HepG2 (cell line): Measurements from ENCODE around the gene C5orf15. TPM values are rescaled to one million over a fixed set of nuclear protein-coding genes. Genes with fewer than 3 reads are reported as not detected.

ENCODE experiments used
- EP300 ChIP-seq, 3 experiments: sonication (generic) in 1 of 3; formaldehyde crosslinking in 1 of 3; IDR thresholded peaks; 2 replicates each; pipeline versions ENCODE4 v1.5.1 to v1.6.1; 2011 to 2020; ENCODE audit warnings: low read depth in 2 of 3, low read length in 2 of 3, borderline replicate concordance in 1 of 3, improper control_type of control experiment in 1 of 3, mild to moderate bottlenecking in 1 of 3, missing genetic modification reagents in 1 of 3, moderate library complexity in 1 of 3
- ISL2 ChIP-seq: sonication (generic); formaldehyde crosslinking; IDR thresholded peaks from 2 replicates; pipeline ENCODE4 v1.5.0; 2020; ENCODE audit warnings: missing genetic modification reagents
- MED8 ChIP-seq: sonication (generic); formaldehyde crosslinking; IDR thresholded peaks from 2 replicates; pipeline ENCODE4 v1.8.1; 2023; ENCODE audit warnings: mild to moderate bottlenecking, missing genetic modification reagents; ENCODE audit not compliant: insufficient replicate concordance
- MYC ChIP-seq: sonication (generic); formaldehyde crosslinking; IDR thresholded peaks from 2 replicates; pipeline ENCODE4 v1.9.0; 2021; ENCODE audit warnings: missing genetic modification reagents, borderline replicate concordance
- POGZ ChIP-seq: sonication (generic); formaldehyde crosslinking; IDR thresholded peaks from 2 replicates; pipeline ENCODE4 v1.4.0; 2020; ENCODE audit warnings: mild to moderate bottlenecking, missing genetic modification reagents
- SMAD1 ChIP-seq: sonication (generic); formaldehyde crosslinking; IDR thresholded peaks from 2 replicates; pipeline ENCODE4 v1.4.0; 2020; ENCODE audit warnings: missing genetic modification reagents, low read depth, mild to moderate bottlenecking, borderline replicate concordance
- SOX13 ChIP-seq, 3 experiments: fragments of 450-650 bp in 1 of 3; sonication (generic) in 1 of 3; formaldehyde crosslinking in 1 of 3; IDR thresholded peaks in 2 of 3; conservative IDR thresholded peaks in 1 of 3; 2 replicates each; pipeline versions ENCODE4 v1.5.0 to v1.6.1; 2016 to 2020; ENCODE audit warnings: antibody characterized with exemption in 1 of 3, mild to moderate bottlenecking in 1 of 3, missing compliant biosample characterization in 1 of 3, missing genetic modification reagents in 1 of 3, moderate library complexity in 1 of 3
- SP5 ChIP-seq: IDR thresholded peaks from 2 replicates; pipeline ENCODE4 v1.6.1; 2016; ENCODE audit warnings: low read depth, borderline replicate concordance
- ZNF143 ChIP-seq: sonication (generic); formaldehyde crosslinking; IDR thresholded peaks from 2 replicates; pipeline ENCODE4 v1.4.0; 2020; ENCODE audit warnings: missing genetic modification reagents
- ZNF274 ChIP-seq: sonication (generic); formaldehyde crosslinking; IDR thresholded peaks from 2 replicates; pipeline ENCODE4 v1.5.1; 2020; ENCODE audit warnings: mild to moderate bottlenecking, missing genetic modification reagents
- ZNF331 ChIP-seq: sonication (generic); formaldehyde crosslinking; IDR thresholded peaks from 2 replicates; pipeline ENCODE4 v1.4.0; 2020; ENCODE audit warnings: missing genetic modification reagents
- polyA plus RNA-seq, 8 experiments: library from polyadenylated mRNA; depleted of rRNA in 3 of 8; stranded (reverse) in 7 of 8; unstranded in 1 of 8; fragments of >200 nt; fragmentation: Illumina TruSeq in 4 of 8; extraction: Trizol in 4 of 8; gene quantifications; 2 replicates each; pipeline versions ENCODE4 v1.2.1 to v1.2.3, GENCODE V29; 2011 to 2016; ENCODE audit warnings: low read depth in 4 of 8, missing spikeins in 1 of 8, mixed read lengths in 1 of 8; ENCODE audit not compliant: insufficient read depth in 1 of 8
- total RNA-seq, 5 experiments: library from RNA; depleted of rRNA; stranded (reverse); fragments of >200 nt; fragmentation: Illumina TruSeq; extraction: Trizol; gene quantifications; 2 replicates each; pipeline ENCODE4 v1.2.3, GENCODE V29; 2016; ENCODE audit warnings: low read depth in 1 of 5
- TF ChIP-seq, protein P1 (sequence below): sonication (generic); formaldehyde crosslinking; IDR thresholded peaks from 2 replicates; pipeline ENCODE4 v1.8.1; 2023; ENCODE audit warnings: missing genetic modification reagents, inconsistent platforms, borderline replicate concordance
- TF ChIP-seq, protein P2 (sequence below): sonication (generic); formaldehyde crosslinking; IDR thresholded peaks from 2 replicates; pipeline ENCODE4 v1.4.0; 2020; ENCODE audit warnings: missing genetic modification reagents; ENCODE audit errors: not compliant biosample characterization
- TF ChIP-seq, protein P3 (sequence below): sonication (generic); formaldehyde crosslinking; IDR thresholded peaks from 2 replicates; pipeline ENCODE4 v1.5.0; 2020; ENCODE audit warnings: mild to moderate bottlenecking, missing genetic modification reagents, borderline replicate concordance
- TF ChIP-seq, protein P4 (sequence below): sonication (generic); formaldehyde crosslinking; IDR thresholded peaks from 2 replicates; pipeline ENCODE4 v1.4.0; 2020; ENCODE audit warnings: missing genetic modification reagents
- TF ChIP-seq, protein P5 (sequence below): sonication (generic); formaldehyde crosslinking; IDR thresholded peaks from 2 replicates; pipeline ENCODE4 v1.4.0; 2020; ENCODE audit warnings: missing genetic modification reagents
- TF ChIP-seq, protein P6 (sequence below): IDR thresholded peaks from 2 replicates; pipeline ENCODE4 v1.6.1; 2016; ENCODE audit warnings: mild to moderate bottlenecking, missing biosample characterization, missing genetic modification reagents

C5orf15 gene
- total and polyA plus RNA-seq, 2 of the 13 experiments (the other 11 are each of a cell fraction or from before 2014, with no cell fraction given), result 58.5 to 82.7 TPM

DNA sequence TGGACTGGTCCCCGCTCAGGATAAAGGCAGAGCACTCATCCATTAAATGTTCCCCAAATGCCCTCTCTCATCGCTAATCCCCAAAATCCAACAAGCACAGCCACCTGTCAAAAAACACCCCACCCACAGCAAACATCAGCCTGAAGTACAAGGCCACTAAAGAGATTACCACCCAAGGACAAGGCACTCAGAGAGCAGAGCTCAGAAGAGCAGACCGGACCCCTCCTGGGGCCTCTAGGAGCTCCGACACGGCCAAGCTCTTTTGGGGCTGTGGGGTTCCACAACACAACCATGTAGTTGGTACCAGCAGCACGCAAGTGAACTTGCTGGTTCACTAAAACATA is 26.5 kb upstream of the C5orf15 start (continued):
- TF ChIP-seq SOX13 (IDR thresholded peaks at IDR 0.05) (no peak), SOX13 (CRISPR knock-in tag; conservative IDR thresholded peaks at IDR 0.05 in 1 of 2, IDR thresholded peaks at IDR 0.05 in 1 of 2) (peak in 1 of 2 experiments; percentile 52; a peak in 1 of 4 replicates), MED8 (CRISPR knock-in tag) (no peak), SP5 (peak; percentile 71; the same call in 1 of the 2 replicates), ZNF143 (CRISPR knock-in tag) (no peak), ZNF274 (CRISPR knock-in tag) (no peak), EP300 (IDR thresholded peaks at IDR 0.05; ENCODE audit: low read depth in 2 of 2, low read length in 2 of 2) (peak in 1 of 2 experiments; percentile 75; a peak in 1 of 4 replicates), EP300 (CRISPR knock-in tag; IDR thresholded peaks at IDR 0.05; ENCODE audit: borderline replicate concordance) (no peak; the same call in 1 of the 2 replicates), MYC (0 out of 2 replicates have a peak, but pooled peaks have one; percentile 16), ZNF331 (CRISPR knock-in tag) (0 out of 2 replicates have a peak, but pooled peaks have one; percentile 5), SMAD1 (CRISPR knock-in tag) (no peak), POGZ (CRISPR knock-in tag) (no peak), ISL2 (CRISPR knock-in tag) (peak; percentile 57)
- TF ChIP-seq, protein P1, sequence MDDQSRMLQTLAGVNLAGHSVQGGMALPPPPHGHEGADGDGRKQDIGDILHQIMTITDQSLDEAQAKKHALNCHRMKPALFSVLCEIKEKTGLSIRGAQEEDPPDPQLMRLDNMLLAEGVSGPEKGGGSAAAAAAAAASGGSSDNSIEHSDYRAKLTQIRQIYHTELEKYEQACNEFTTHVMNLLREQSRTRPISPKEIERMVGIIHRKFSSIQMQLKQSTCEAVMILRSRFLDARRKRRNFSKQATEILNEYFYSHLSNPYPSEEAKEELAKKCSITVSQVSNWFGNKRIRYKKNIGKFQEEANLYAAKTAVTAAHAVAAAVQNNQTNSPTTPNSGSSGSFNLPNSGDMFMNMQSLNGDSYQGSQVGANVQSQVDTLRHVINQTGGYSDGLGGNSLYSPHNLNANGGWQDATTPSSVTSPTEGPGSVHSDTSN (CRISPR knock-in tag), result no peak
- TF ChIP-seq, protein P2, sequence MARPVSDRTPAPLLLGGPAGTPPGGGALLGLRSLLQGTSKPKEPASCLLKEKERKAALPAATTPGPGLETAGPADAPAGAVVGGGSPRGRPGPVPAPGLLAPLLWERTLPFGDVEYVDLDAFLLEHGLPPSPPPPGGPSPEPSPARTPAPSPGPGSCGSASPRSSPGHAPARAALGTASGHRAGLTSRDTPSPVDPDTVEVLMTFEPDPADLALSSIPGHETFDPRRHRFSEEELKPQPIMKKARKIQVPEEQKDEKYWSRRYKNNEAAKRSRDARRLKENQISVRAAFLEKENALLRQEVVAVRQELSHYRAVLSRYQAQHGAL (CRISPR knock-in tag), result no peak
- TF ChIP-seq, protein P3, sequence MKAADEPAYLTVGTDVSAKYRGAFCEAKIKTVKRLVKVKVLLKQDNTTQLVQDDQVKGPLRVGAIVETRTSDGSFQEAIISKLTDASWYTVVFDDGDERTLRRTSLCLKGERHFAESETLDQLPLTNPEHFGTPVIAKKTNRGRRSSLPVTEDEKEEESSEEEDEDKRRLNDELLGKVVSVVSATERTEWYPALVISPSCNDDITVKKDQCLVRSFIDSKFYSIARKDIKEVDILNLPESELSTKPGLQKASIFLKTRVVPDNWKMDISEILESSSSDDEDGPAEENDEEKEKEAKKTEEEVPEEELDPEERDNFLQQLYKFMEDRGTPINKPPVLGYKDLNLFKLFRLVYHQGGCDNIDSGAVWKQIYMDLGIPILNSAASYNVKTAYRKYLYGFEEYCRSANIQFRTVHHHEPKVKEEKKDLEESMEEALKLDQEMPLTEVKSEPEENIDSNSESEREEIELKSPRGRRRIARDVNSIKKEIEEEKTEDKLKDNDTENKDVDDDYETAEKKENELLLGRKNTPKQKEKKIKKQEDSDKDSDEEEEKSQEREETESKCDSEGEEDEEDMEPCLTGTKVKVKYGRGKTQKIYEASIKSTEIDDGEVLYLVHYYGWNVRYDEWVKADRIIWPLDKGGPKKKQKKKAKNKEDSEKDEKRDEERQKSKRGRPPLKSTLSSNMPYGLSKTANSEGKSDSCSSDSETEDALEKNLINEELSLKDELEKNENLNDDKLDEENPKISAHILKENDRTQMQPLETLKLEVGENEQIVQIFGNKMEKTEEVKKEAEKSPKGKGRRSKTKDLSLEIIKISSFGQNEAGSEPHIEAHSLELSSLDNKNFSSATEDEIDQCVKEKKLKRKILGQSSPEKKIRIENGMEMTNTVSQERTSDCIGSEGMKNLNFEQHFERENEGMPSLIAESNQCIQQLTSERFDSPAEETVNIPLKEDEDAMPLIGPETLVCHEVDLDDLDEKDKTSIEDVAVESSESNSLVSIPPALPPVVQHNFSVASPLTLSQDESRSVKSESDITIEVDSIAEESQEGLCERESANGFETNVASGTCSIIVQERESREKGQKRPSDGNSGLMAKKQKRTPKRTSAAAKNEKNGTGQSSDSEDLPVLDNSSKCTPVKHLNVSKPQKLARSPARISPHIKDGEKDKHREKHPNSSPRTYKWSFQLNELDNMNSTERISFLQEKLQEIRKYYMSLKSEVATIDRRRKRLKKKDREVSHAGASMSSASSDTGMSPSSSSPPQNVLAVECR (CRISPR knock-in tag), result peak; percentile 48; the same call in 1 of the 2 replicates
- TF ChIP-seq, protein P4, sequence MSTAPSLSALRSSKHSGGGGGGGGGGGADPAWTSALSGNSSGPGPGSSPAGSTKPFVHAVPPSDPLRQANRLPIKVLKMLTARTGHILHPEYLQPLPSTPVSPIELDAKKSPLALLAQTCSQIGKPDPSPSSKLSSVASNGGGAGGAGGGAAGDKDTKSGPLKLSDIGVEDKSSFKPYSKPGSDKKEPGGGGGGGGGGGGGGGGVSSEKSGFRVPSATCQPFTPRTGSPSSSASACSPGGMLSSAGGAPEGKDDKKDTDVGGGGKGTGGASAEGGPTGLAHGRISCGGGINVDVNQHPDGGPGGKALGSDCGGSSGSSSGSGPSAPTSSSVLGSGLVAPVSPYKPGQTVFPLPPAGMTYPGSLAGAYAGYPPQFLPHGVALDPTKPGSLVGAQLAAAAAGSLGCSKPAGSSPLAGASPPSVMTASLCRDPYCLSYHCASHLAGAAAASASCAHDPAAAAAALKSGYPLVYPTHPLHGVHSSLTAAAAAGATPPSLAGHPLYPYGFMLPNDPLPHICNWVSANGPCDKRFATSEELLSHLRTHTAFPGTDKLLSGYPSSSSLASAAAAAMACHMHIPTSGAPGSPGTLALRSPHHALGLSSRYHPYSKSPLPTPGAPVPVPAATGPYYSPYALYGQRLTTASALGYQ (CRISPR knock-in tag), result 0 out of 2 replicates have a peak, but pooled peaks have one; percentile 46
- TF ChIP-seq, protein P5, sequence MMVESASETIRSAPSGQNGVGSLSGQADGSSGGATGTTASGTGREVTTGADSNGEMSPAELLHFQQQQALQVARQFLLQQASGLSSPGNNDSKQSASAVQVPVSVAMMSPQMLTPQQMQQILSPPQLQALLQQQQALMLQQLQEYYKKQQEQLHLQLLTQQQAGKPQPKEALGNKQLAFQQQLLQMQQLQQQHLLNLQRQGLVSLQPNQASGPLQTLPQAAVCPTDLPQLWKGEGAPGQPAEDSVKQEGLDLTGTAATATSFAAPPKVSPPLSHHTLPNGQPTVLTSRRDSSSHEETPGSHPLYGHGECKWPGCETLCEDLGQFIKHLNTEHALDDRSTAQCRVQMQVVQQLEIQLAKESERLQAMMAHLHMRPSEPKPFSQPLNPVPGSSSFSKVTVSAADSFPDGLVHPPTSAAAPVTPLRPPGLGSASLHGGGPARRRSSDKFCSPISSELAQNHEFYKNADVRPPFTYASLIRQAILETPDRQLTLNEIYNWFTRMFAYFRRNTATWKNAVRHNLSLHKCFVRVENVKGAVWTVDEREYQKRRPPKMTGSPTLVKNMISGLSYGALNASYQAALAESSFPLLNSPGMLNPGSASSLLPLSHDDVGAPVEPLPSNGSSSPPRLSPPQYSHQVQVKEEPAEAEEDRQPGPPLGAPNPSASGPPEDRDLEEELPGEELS, result peak; percentile 49; the same call in 1 of the 2 replicates
- TF ChIP-seq, protein P6, sequence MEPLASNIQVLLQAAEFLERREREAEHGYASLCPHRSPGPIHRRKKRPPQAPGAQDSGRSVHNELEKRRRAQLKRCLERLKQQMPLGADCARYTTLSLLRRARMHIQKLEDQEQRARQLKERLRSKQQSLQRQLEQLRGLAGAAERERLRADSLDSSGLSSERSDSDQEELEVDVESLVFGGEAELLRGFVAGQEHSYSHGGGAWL (CRISPR knock-in tag), result no peak
